ENCODE measurements around the gene CCNF. TPM values are rescaled to one million over a fixed set of nuclear protein-coding genes. Genes with fewer than 3 reads are reported as not detected.

Gene CCNF
- total RNA-seq, 2 donors from 2014 or later, result 0.68 to 1.5 TPM

DNA sequence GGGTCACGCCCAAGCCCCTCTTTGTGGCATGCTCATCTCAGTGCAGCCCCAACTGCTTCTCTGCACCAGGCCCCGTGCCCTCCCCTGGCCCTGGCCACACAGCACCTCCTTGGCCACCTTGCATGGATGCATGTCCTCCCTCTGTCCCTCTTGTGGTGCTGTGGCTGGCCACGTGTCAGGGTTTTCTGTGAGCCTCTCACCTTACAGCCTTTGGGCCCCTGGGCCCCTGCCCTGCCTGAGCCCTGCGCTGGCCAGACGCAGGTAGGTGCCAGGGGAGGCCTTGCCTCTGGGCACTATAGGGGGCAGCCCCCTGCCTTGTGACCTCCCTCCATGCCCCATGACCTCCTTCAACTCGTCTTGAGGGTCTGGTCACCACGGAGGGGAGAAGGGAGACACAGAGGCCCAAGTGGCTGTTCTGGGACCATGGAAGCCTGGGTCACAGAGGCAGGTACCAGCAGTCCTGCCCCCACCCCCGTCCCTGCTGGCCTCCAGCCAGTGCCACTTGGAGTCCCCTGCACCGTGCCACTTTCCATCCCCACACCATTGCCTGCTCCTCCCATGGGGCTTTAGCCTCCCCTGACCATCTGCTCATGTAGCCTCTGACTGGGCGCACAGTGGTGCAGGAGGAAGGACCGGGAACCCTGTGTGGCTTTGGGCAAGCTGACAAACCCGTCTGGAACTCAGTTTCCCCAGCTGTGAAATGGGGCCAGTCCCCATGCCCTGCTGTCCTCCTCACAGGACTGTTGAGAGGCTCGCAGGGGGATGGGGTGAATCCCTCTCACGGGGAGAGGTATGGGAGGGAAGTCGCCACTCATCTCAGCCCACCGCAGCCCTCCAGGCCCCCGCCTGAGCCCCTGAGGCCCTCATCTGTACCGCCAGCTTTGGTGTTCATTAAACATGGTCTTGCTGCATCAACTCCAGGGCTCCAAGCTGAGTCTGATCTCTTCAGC lies 73.0 kb downstream of the CCNF start:
- Histone ChIP-seq H3K4me1 (ENCODE audit: control insufficient read depth in 1 of 2, low read depth in 2 of 2) (peaks cover 25 to 39% of the 10 kb centered on the region in 2 donors), H3K36me3 (no peaks in the 10 kb centered on the region), H3K27me3 (replicated peaks; ENCODE audit: insufficient read depth) (no peaks in the 10 kb centered on the region), H3K27ac (no peak overlapping the region), H3K9me3 (no peaks in the 10 kb centered on the region), H3K4me3 (no peak overlapping the region)
- DNase-seq (ENCODE audit: low spot score), result no peak
- TF ChIP-seq, protein P1, sequence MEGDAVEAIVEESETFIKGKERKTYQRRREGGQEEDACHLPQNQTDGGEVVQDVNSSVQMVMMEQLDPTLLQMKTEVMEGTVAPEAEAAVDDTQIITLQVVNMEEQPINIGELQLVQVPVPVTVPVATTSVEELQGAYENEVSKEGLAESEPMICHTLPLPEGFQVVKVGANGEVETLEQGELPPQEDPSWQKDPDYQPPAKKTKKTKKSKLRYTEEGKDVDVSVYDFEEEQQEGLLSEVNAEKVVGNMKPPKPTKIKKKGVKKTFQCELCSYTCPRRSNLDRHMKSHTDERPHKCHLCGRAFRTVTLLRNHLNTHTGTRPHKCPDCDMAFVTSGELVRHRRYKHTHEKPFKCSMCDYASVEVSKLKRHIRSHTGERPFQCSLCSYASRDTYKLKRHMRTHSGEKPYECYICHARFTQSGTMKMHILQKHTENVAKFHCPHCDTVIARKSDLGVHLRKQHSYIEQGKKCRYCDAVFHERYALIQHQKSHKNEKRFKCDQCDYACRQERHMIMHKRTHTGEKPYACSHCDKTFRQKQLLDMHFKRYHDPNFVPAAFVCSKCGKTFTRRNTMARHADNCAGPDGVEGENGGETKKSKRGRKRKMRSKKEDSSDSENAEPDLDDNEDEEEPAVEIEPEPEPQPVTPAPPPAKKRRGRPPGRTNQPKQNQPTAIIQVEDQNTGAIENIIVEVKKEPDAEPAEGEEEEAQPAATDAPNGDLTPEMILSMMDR (IDR thresholded peaks at IDR 0.05), result no peak
- ATAC-seq (ENCODE audit: insufficient number of reproducible peaks, low FRiP score, low read depth), result no peak

DNA sequence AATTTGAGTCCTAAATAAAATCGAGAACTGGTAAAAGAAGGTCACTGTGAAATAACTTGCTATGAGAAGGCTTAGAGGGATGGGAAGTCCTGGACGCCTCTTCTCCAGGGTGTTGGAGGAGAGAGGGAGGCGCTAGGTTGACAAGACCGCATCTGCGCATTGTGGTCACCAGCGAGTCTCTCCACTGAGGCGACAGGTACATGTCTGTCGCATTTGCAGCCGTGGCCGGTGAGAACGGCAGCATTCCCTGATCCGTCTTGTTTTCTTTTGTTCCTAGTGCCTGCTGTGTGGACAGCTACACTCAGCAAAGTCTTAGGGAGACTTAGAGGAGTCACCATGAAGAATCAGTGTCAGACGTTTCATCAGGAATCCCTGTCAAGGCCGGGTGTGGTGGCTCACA lies 76.4 kb downstream of the CCNF start:
- Histone ChIP-seq H3K27me3 (replicated peaks; ENCODE audit: insufficient read depth) (no peaks in the 10 kb centered on the region), H3K4me1 (ENCODE audit: control insufficient read depth in 1 of 2, low read depth in 2 of 2) (peaks cover 8 to 13% of the 10 kb centered on the region in 2 donors), H3K27ac (no peak overlapping the region), H3K4me3 (no peak overlapping the region), H3K36me3 (no peaks in the 10 kb centered on the region), H3K9me3 (no peaks in the 10 kb centered on the region)
- ATAC-seq (ENCODE audit: insufficient number of reproducible peaks, low FRiP score, low read depth) (no peak), DNase-seq (ENCODE audit: low spot score) (no peak)
- TF ChIP-seq, protein P1 (IDR thresholded peaks at IDR 0.05), result no peak

DNA sequence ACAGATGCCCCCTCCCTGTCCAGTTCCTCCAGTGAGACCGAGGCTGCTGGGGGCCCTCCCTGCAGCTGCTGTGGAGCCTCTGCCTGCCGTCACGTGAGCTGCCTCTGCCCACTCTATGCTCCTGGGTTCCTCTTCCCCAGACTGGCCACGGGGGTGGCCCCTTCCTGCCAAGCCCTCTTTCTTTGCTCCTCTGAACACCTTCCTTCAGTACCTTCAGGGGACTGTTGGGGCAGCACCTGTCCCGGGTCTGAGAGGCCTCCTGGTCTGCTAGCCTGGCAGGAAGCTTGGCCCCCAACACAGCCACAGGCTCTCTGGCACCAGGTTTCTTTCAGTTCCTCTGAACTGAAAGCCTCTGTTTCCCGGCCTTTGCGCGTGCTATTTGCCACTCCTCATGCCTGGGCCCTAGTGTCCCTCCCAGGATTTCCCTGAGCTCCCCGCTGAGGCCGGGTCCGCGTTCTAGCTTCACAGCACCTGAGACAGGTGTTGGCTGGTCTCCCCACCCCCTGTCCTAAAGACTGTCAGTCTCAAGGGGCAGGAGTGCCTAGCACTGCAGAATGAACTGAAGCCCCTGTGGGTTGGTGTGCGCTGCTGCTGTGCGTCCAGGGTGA lies 77.9 kb downstream of the CCNF start:
- Histone ChIP-seq H3K9me3 (no peaks in the 10 kb centered on the region), H3K36me3 (no peaks in the 10 kb centered on the region), H3K4me1 (ENCODE audit: control insufficient read depth in 1 of 2, low read depth in 2 of 2) (peaks cover 0 to 6% of the 10 kb centered on the region in 2 donors), H3K4me3 (no peak overlapping the region), H3K27me3 (replicated peaks; ENCODE audit: insufficient read depth) (no peaks in the 10 kb centered on the region), H3K27ac (peak overlapping the region in 1 of 2 donors; percentile 49)
- TF ChIP-seq, protein P1 (IDR thresholded peaks at IDR 0.05), result no peak
- no peak for DNase-seq (ENCODE audit: low spot score)
- ATAC-seq (ENCODE audit: insufficient number of reproducible peaks, low FRiP score, low read depth), result no peak

DNA sequence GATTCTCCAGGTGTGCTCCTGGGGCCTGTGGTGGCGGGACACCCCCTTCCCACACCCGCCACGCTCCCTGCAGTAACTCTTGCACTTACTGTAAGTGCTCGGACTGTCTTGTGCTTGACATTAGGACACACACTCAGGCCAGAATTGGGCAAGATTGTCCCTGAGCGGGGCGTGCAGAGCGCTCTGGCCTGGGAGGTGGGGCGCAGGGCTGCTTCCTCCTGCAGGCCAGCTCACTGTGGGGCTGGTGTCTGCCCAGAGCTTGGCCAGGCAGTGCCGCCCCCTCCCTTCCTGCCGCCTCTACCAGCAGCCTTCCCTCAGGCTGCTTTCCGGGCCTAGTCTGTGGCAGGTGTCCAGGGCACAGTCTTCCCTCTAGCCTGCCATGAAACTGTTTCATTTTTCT lies 78.4 kb downstream of the CCNF start:
- TF ChIP-seq, protein P1 (IDR thresholded peaks at IDR 0.05), result no peak
- Histone ChIP-seq H3K27ac (peak overlapping the region in 1 of 2 donors; percentile 49), H3K27me3 (replicated peaks; ENCODE audit: insufficient read depth) (no peaks in the 10 kb centered on the region)

More for the DNA sequence above, 78.4 kb downstream of the CCNF start:
- no peak overlapping the region for H3K4me3 ChIP-seq
- H3K4me1 ChIP-seq (ENCODE audit: control insufficient read depth in 1 of 2, low read depth in 2 of 2), result peaks cover 0 to 6% of the 10 kb centered on the region in 2 donors
- ATAC-seq (ENCODE audit: insufficient number of reproducible peaks, low FRiP score, low read depth), result no peak
- no peaks in the 10 kb centered on the region for H3K36me3 ChIP-seq
- no peaks in the 10 kb centered on the region for H3K9me3 ChIP-seq
- no peak for DNase-seq (ENCODE audit: low spot score)

Other genes with a start within 250 kb of the CCNF start
- gene CASKIN1, start 232.8 kb upstream of the CCNF start, total RNA-seq, result not detected
- gene MLST8, start 224.0 kb upstream of the CCNF start, total RNA-seq, result 10 to 100 TPM; 13.7 to 47.7 TPM
- gene BRICD5, start 218.6 kb upstream of the CCNF start, total RNA-seq, result 10 to 100 TPM; 11.4 to 43.1 TPM
- gene PGP, start 214.6 kb upstream of the CCNF start, total RNA-seq, result 10 to 100 TPM in 1 of 2 donors, 1 to 10 TPM in 1; 9.1 to 19.5 TPM
- gene E4F1, start 205.9 kb upstream of the CCNF start, total RNA-seq, result 10 to 100 TPM; 44.0 to 50.2 TPM
- 10 to 100 TPM in 1 of 2 donors, 1 to 10 TPM in 1; 2.3 to 10.7 TPM for gene DNASE1L2, start 193.0 kb upstream of the CCNF start, total RNA-seq
- 10 to 100 TPM; 29.3 to 39.1 TPM for gene ECI1, start 177.9 kb upstream of the CCNF start, total RNA-seq
- gene RNPS1, start 161.3 kb upstream of the CCNF start, total RNA-seq, result 100 to 1,000 TPM in 1 of 2 donors, 10 to 100 TPM in 1; 94.5 to 157 TPM
- gene ABCA3, start 88.7 kb upstream of the CCNF start, total RNA-seq, result 10 to 100 TPM; 16.4 to 25.2 TPM
- gene TEDC2, start 30.7 kb downstream of the CCNF start, total RNA-seq, result under 1 TPM in 1 of 2 donors, not detected in 1; 0.27 TPM
- gene NTN3, start 41.9 kb downstream of the CCNF start, total RNA-seq, result under 1 TPM in 1 of 2 donors, not detected in 1; 0.28 TPM
- gene TBC1D24, start 45.7 kb downstream of the CCNF start, total RNA-seq, result 10 to 100 TPM; 14.5 to 15.0 TPM
- 10 to 100 TPM; 42.5 to 51.3 TPM for gene ATP6V0C, start 84.5 kb downstream of the CCNF start, total RNA-seq
- 10 to 100 TPM; 42.6 to 67.0 TPM for gene AMDHD2, start 90.9 kb downstream of the CCNF start, total RNA-seq
- under 1 TPM in 1 of 2 donors, not detected in 1; 0.63 TPM for gene CEMP1, start 102.0 kb downstream of the CCNF start, total RNA-seq
- 10 to 100 TPM; 31.9 to 44.3 TPM for gene PDPK1, start 108.6 kb downstream of the CCNF start, total RNA-seq